NCI-H2196 (cell line): ENCODE measurements around the gene ARL8B.

Source experiments
- DNase-seq: peaks from one replicate; lab custom pipeline; 2025; ENCODE audit not compliant: unreplicated experiment; lab: John Stamatoyannopoulos, UW

ARL8B gene

GRCh38 chr3:5186089-5186857, 64.2 kb downstream of the ARL8B start:
- DNase-seq = no peak

GRCh38 chr3:5186858-5187155, 64.7 kb downstream of the ARL8B start:
- no peak for DNase-seq

GRCh38 chr3:5187156-5187919, 65.2 kb downstream of the ARL8B start, which contains the start of gene EDEM1:
Gene EDEM1 (plus strand): TSS chr3:5187707. CDS start chr3:5187806, 99 bp downstream.
- peak; percentile 75 for DNase-seq

- no peak for DNase-seq
Measured at GRCh38 chr3:5187920-5188418, 65.9 kb downstream of the ARL8B start.

- DNase-seq = no peak
Measured at GRCh38 chr3:5188419-5189221, 66.5 kb downstream of the ARL8B start.

GRCh38 chr3:5190147-5190791, 68.2 kb downstream of the ARL8B start:
- DNase-seq = no peak

- DNase-seq = no peak
Measured at GRCh38 chr3:5191555-5192304, 69.6 kb downstream of the ARL8B start.

- DNase-seq = no peak
Measured at GRCh38 chr3:5192571-5193365, 70.7 kb downstream of the ARL8B start.

- DNase-seq = no peak
Measured at GRCh38 chr3:5194341-5194740, 72.2 kb downstream of the ARL8B start.

- DNase-seq = no peak
Measured at GRCh38 chr3:5194801-5195509, 72.9 kb downstream of the ARL8B start.

- DNase-seq = no peak
Measured at GRCh38 chr3:5195605-5196004, 73.5 kb downstream of the ARL8B start.

- no peak for DNase-seq
Measured at GRCh38 chr3:5197022-5197421, 74.9 kb downstream of the ARL8B start.

GRCh38 chr3:5197470-5198312, 75.6 kb downstream of the ARL8B start:
- DNase-seq = no peak

GRCh38 chr3:5198313-5198677, 76.2 kb downstream of the ARL8B start:
- no peak for DNase-seq

GRCh38 chr3:5198986-5199731, 77.1 kb downstream of the ARL8B start:
- no peak for DNase-seq

GRCh38 chr3:5201536-5201935, 79.4 kb downstream of the ARL8B start:
- no peak for DNase-seq

- no peak for DNase-seq
Measured at GRCh38 chr3:5202222-5202621, 80.1 kb downstream of the ARL8B start.
